Hematopoietic multipotent progenitor cell treated with erythropoietin and hydrocortisone succinate and interleukin-3 and kit ligand, for 4 days (in vitro differentiated cells): ENCODE results near the gene ARMH3.

Experiments used
- DNase-seq: peaks from one replicate; pipeline ENCODE4 v3.0.0-alpha.2; 2015

ARMH3 gene

GRCh38 chr10:101892782-101893391, 163.1 kb downstream of the ARMH3 start:
- no peak for DNase-seq

- DNase-seq: peak; percentile 87
These were observed 166.4 kb downstream of the ARMH3 start for GRCh38 chr10:101889256-101890210.

GRCh38 chr10:101888251-101888949, 167.6 kb downstream of the ARMH3 start:
- no peak for DNase-seq

- DNase-seq: no peak
These were observed 168.2 kb downstream of the ARMH3 start for GRCh38 chr10:101887775-101888174.

GRCh38 chr10:101886521-101887312, 169.3 kb downstream of the ARMH3 start:
- DNase-seq: no peak

GRCh38 chr10:101881036-101881774, 174.8 kb downstream of the ARMH3 start:
- DNase-seq: no peak

GRCh38 chr10:101880232-101880573, 175.8 kb downstream of the ARMH3 start:
- no peak for DNase-seq

- no peak for DNase-seq
These were observed 176.3 kb downstream of the ARMH3 start for GRCh38 chr10:101879456-101880231.

- DNase-seq: no peak
These were observed 177.1 kb downstream of the ARMH3 start for GRCh38 chr10:101878869-101879268.

- DNase-seq: peak; percentile 31
These were observed 180.8 kb downstream of the ARMH3 start for GRCh38 chr10:101875068-101875688.

GRCh38 chr10:101874252-101874651, 181.7 kb downstream of the ARMH3 start:
- DNase-seq: no peak

- DNase-seq: no peak
These were observed 188.0 kb downstream of the ARMH3 start for GRCh38 chr10:101867931-101868330.

GRCh38 chr10:101859530-101859929, 196.4 kb downstream of the ARMH3 start:
- no peak for DNase-seq

- DNase-seq: no peak
These were observed 197.1 kb downstream of the ARMH3 start for GRCh38 chr10:101858723-101859500.

- no peak for DNase-seq
These were observed 198.0 kb downstream of the ARMH3 start for GRCh38 chr10:101857802-101858476.

GRCh38 chr10:101856626-101857025, 199.3 kb downstream of the ARMH3 start:
- DNase-seq: no peak

GRCh38 chr10:101851411-101852116, 204.4 kb downstream of the ARMH3 start:
- no peak for DNase-seq

GRCh38 chr10:101850749-101851148, 205.2 kb downstream of the ARMH3 start:
- DNase-seq: no peak

GRCh38 chr10:101848894-101849351, 207.1 kb downstream of the ARMH3 start:
- peak; percentile 73 for DNase-seq
